Neutrophil (primary cell): Measurements from ENCODE around the gene BANF2.

Source experiments
- H3K27ac ChIP-seq: fragments of 200-600 bp; sonication (generic); 2 replicates; pipeline ENCODE4 v1.5.1; 2016; ENCODE audit warnings: mild to moderate bottlenecking, moderate library complexity
- H3K27me3 ChIP-seq: fragments of 200-600 bp; sonication (generic); 2 replicates; pipeline ENCODE4 v1.6.0; 2016; ENCODE audit warnings: mild to moderate bottlenecking
- H3K36me3 ChIP-seq: fragments of 200-600 bp; sonication (generic); 2 replicates; pipeline ENCODE4 v1.5.1; 2017
- H3K4me1 ChIP-seq, 2 experiments: fragments of 200-600 bp in 1 of 2; sonication (generic) in 1 of 2; 1 replicate in 1 of 2; 2 replicates in 1 of 2; pipeline versions ENCODE4 v1.5.1 to v1.6.1; 2013 to 2016; ENCODE audit warnings: low read depth in 1 of 2, low read length in 1 of 2, mild to moderate bottlenecking in 1 of 2, moderate library complexity in 1 of 2; ENCODE audit not compliant: control insufficient read depth in 1 of 2, insufficient read depth in 1 of 2
- H3K4me3 ChIP-seq, 2 experiments: fragments of 200-600 bp in 1 of 2; sonication (generic) in 1 of 2; 1 replicate in 1 of 2; 2 replicates in 1 of 2; pipeline ENCODE4 v1.5.1; 2013 to 2016; ENCODE audit warnings: low read depth in 1 of 2, low read length in 1 of 2, mild to moderate bottlenecking in 1 of 2, moderate library complexity in 1 of 2
- H3K9me3 ChIP-seq: fragments of 200-600 bp; sonication (generic); 2 replicates; pipeline ENCODE4 v1.5.1; 2016
- CTCF ChIP-seq: fragments of 200-600 bp; sonication (generic); IDR thresholded peaks from 2 replicates; pipeline ENCODE4 v1.5.1; 2016; ENCODE audit warnings: antibody characterized with exemption

Gene BANF2

GRCh38 chr20:17758010-17758409 lies 58.2 kb downstream of the BANF2 start:
- Histone ChIP-seq H3K9me3 (no peaks in the 10 kb centered on the region), H3K36me3 (no peaks in the 10 kb centered on the region), H3K27ac (no peak overlapping the region), H3K4me3 (no peak overlapping the region), H3K27me3 (no peaks in the 10 kb centered on the region), H3K4me1 (no peaks in the 10 kb centered on the region)
- no peak for TF ChIP-seq CTCF

GRCh38 chr20:17758512-17758911 lies 58.7 kb downstream of the BANF2 start:
- Histone ChIP-seq H3K9me3 (no peaks in the 10 kb centered on the region), H3K36me3 (no peaks in the 10 kb centered on the region), H3K27me3 (no peaks in the 10 kb centered on the region), H3K4me1 (no peaks in the 10 kb centered on the region), H3K27ac (no peak overlapping the region), H3K4me3 (no peak overlapping the region)
- TF ChIP-seq CTCF = no peak

- no peak for TF ChIP-seq CTCF
- Histone ChIP-seq H3K4me3 (no peak overlapping the region), H3K27me3 (no peaks in the 10 kb centered on the region)
These were observed 59.7 kb downstream of the BANF2 start for GRCh38 chr20:17759449-17759848.

GRCh38 chr20:17761604-17762003 lies 61.8 kb downstream of the BANF2 start:
- Histone ChIP-seq H3K4me1 (no peaks in the 10 kb centered on the region), H3K27me3 (no peaks in the 10 kb centered on the region), H3K9me3 (no peaks in the 10 kb centered on the region), H3K36me3 (no peaks in the 10 kb centered on the region), H3K27ac (no peak overlapping the region), H3K4me3 (no peak overlapping the region)
- no peak for TF ChIP-seq CTCF

More at GRCh38 chr20:17759449-17759848, 59.7 kb downstream of the BANF2 start:
- Histone ChIP-seq H3K27ac (no peak overlapping the region), H3K36me3 (no peaks in the 10 kb centered on the region), H3K9me3 (no peaks in the 10 kb centered on the region), H3K4me1 (no peaks in the 10 kb centered on the region)

- H3K27me3 ChIP-seq = no peaks in the 10 kb centered on the region
- TF ChIP-seq CTCF = no peak
- H3K27ac ChIP-seq = no peak overlapping the region
- no peak overlapping the region for H3K4me3 ChIP-seq
- H3K36me3 ChIP-seq = no peaks in the 10 kb centered on the region
- H3K4me1 ChIP-seq = no peaks in the 10 kb centered on the region
- H3K9me3 ChIP-seq = no peaks in the 10 kb centered on the region
These were observed 62.6 kb downstream of the BANF2 start for GRCh38 chr20:17762243-17762872.
